OCI-LY1 (cell line): ENCODE results near the gene MYBPC3.

Experiments used
- H2AFZ ChIP-seq: fragments of 200-600 bp; sonication (generic), shearing (Covaris generic); 2 replicates; pipeline ENCODE4 v1.6.0; 2014; ENCODE audit warnings: antibody characterized with exemption, mild to moderate bottlenecking, low read length
- H3F3A ChIP-seq: fragments of 200-600 bp; sonication (generic), shearing (Covaris generic); 2 replicates; pipeline ENCODE4 v1.6.0; 2014; ENCODE audit warnings: mild to moderate bottlenecking, antibody characterized with exemption, low read length, moderate library complexity; ENCODE audit not compliant: insufficient read depth
- H3K27ac ChIP-seq: fragments of 200-600 bp; sonication (generic); 2 replicates; pipeline ENCODE4 v1.5.1; 2014; ENCODE audit warnings: low read length, mixed run types, mild to moderate bottlenecking, low read depth; ENCODE audit not compliant: poor library complexity, severe bottlenecking
- H3K27me3 ChIP-seq: fragments of 200-600 bp; sonication (generic); 2 replicates; pipeline ENCODE4 v1.6.0; 2014; ENCODE audit warnings: antibody characterized with exemption, mild to moderate bottlenecking, low read length, moderate library complexity; ENCODE audit not compliant: insufficient read depth
- H3K36me3 ChIP-seq: fragments of 200-600 bp; sonication (generic); 2 replicates; pipeline ENCODE4 v1.6.1; 2014; ENCODE audit warnings: mild to moderate bottlenecking, antibody characterized with exemption, low read length, moderate library complexity, mixed read lengths; ENCODE audit not compliant: insufficient read depth
- H3K4me1 ChIP-seq: fragments of 200-600 bp; sonication (generic); 2 replicates; pipeline ENCODE4 v1.5.1; 2014; ENCODE audit warnings: mild to moderate bottlenecking, low read length, moderate library complexity; ENCODE audit not compliant: insufficient read depth, severe bottlenecking
- H3K4me2 ChIP-seq: fragments of 200-600 bp; sonication (generic), shearing (Covaris generic); 2 replicates; pipeline ENCODE4 v1.6.1; 2014; ENCODE audit warnings: low read length
- H3K4me3 ChIP-seq: fragments of 200-600 bp; sonication (generic); 2 replicates; pipeline ENCODE4 v1.5.1; 2014; ENCODE audit warnings: low read length, low read depth, mild to moderate bottlenecking, mixed read lengths; ENCODE audit not compliant: poor library complexity, severe bottlenecking
- H3K79me2 ChIP-seq: fragments of 200-600 bp; shearing (Covaris generic); 2 replicates; pipeline ENCODE4 v1.6.1; 2016; ENCODE audit warnings: mixed run types, low read length, mixed read lengths; ENCODE audit not compliant: insufficient read depth
- H3K9ac ChIP-seq: fragments of 200-600 bp; sonication (generic), shearing (Covaris generic); 2 replicates; pipeline ENCODE4 v1.6.1; 2014; ENCODE audit warnings: mild to moderate bottlenecking, low read length, mixed read lengths
- H3K9me2 ChIP-seq: fragments of 200-600 bp; sonication (generic), shearing (Covaris generic); 2 replicates; pipeline ENCODE4 v1.6.1; 2014; ENCODE audit warnings: low read depth, mild to moderate bottlenecking, low read length, mixed read lengths
- H3K9me3 ChIP-seq: fragments of 200-600 bp; shearing (Covaris generic); 2 replicates; pipeline ENCODE4 v1.6.1; 2014; ENCODE audit warnings: low read length, mixed read lengths
- H4K20me1 ChIP-seq: fragments of 200-600 bp; sonication (generic), shearing (Covaris generic); 2 replicates; pipeline ENCODE4 v1.6.0; 2016; ENCODE audit warnings: mild to moderate bottlenecking, low read length; ENCODE audit not compliant: insufficient read depth
- CTCF ChIP-seq: fragments of 200-600 bp; sonication (generic), shearing (Covaris generic); IDR thresholded peaks from 2 replicates; pipeline ENCODE4 v1.5.1; 2017; ENCODE audit warnings: mild to moderate bottlenecking, antibody characterized with exemption, low read length, moderate library complexity, mixed read lengths
- EZH2 ChIP-seq: fragments of 200-600 bp; sonication (generic), shearing (Covaris generic); IDR thresholded peaks from 2 replicates; pipeline ENCODE4 v1.8.0; 2017; ENCODE audit warnings: borderline replicate concordance, mixed run types, mild to moderate bottlenecking, antibody characterized with exemption, low read length, moderate library complexity, mixed read lengths

The MYBPC3 gene

GRCh38 chr11:47359162-47359561 is 6.7 kb upstream of the MYBPC3 start:
- no peak overlapping the region for H3K27ac ChIP-seq
- no peaks in the 10 kb centered on the region for H3F3A ChIP-seq
- TF ChIP-seq EZH2, result no peak
- TF ChIP-seq CTCF, result no peak
- H3K36me3 ChIP-seq, result peaks cover 11% of the 10 kb centered on the region
- H3K9me3 ChIP-seq, result no peaks in the 10 kb centered on the region
- H3K79me2 ChIP-seq, result no peaks in the 10 kb centered on the region
- H3K9me2 ChIP-seq, result no peaks in the 10 kb centered on the region
- H3K27me3 ChIP-seq, result no peaks in the 10 kb centered on the region
- no peak overlapping the region for H3K9ac ChIP-seq
- H3K4me1 ChIP-seq, result no peaks in the 10 kb centered on the region
- no peak overlapping the region for H2AFZ ChIP-seq
- H3K4me3 ChIP-seq, result no peak overlapping the region
- H3K4me2 ChIP-seq, result no peak overlapping the region
- no peaks in the 10 kb centered on the region for H4K20me1 ChIP-seq

- no peak overlapping the region for H2AFZ ChIP-seq
- no peak overlapping the region for H3K4me2 ChIP-seq
- TF ChIP-seq CTCF (no peak), EZH2 (no peak)
Measured at GRCh38 chr11:47358731-47359051, 6.2 kb upstream of the MYBPC3 start.

GRCh38 chr11:47357985-47358730 is 5.7 kb upstream of the MYBPC3 start:
- no peak overlapping the region for H3K9ac ChIP-seq
- H3K27me3 ChIP-seq, result no peaks in the 10 kb centered on the region
- no peaks in the 10 kb centered on the region for H4K20me1 ChIP-seq
- peaks cover 11% of the 10 kb centered on the region for H3K36me3 ChIP-seq
- no peak overlapping the region for H3K27ac ChIP-seq
- TF ChIP-seq CTCF, result no peak
- TF ChIP-seq EZH2, result no peak
- no peak overlapping the region for H2AFZ ChIP-seq
- H3K9me2 ChIP-seq, result no peaks in the 10 kb centered on the region
- H3F3A ChIP-seq, result no peaks in the 10 kb centered on the region
- no peaks in the 10 kb centered on the region for H3K4me1 ChIP-seq
- H3K4me3 ChIP-seq, result no peak overlapping the region
- H3K4me2 ChIP-seq, result no peak overlapping the region
- no peaks in the 10 kb centered on the region for H3K9me3 ChIP-seq
- H3K79me2 ChIP-seq, result no peaks in the 10 kb centered on the region

More at GRCh38 chr11:47358731-47359051, 6.2 kb upstream of the MYBPC3 start:
- Histone ChIP-seq H3K27ac (no peak overlapping the region), H3K9me3 (no peaks in the 10 kb centered on the region), H3K27me3 (no peaks in the 10 kb centered on the region), H3K79me2 (no peaks in the 10 kb centered on the region), H3K36me3 (peaks cover 11% of the 10 kb centered on the region), H3F3A (no peaks in the 10 kb centered on the region), H3K9ac (no peak overlapping the region), H3K9me2 (no peaks in the 10 kb centered on the region), H4K20me1 (no peaks in the 10 kb centered on the region), H3K4me1 (no peaks in the 10 kb centered on the region), H3K4me3 (no peak overlapping the region)
